Endodermal cell (in vitro differentiated cells): ENCODE results near the gene CD6. TPM values are rescaled to one million over a fixed set of nuclear protein-coding genes. Genes with fewer than 3 reads are reported as not detected.
A peak's percentile ranks its signal among the peaks of the same experiment; 100 is the strongest.

ENCODE experiments used
- DNase-seq: peaks from one replicate; pipeline ENCODE4 v3.0.0-alpha.2; 2017
- H3K27ac ChIP-seq: 2 replicates; pipeline ENCODE4 v1.5.1; 2013; ENCODE audit warnings: mild to moderate bottlenecking, low read depth, low read length, moderate library complexity
- H3K27me3 ChIP-seq: 2 replicates; pipeline ENCODE4 v1.6.1; 2013; ENCODE audit warnings: mild to moderate bottlenecking, low read length, moderate library complexity; ENCODE audit not compliant: insufficient read depth, control insufficient read depth, poor library complexity, severe bottlenecking
- H3K36me3 ChIP-seq: 2 replicates; pipeline ENCODE4 v1.7.0; 2013; ENCODE audit warnings: mild to moderate bottlenecking, low read length, moderate library complexity; ENCODE audit not compliant: control insufficient read depth, insufficient read depth
- H3K4me1 ChIP-seq: one replicate; pipeline ENCODE4 v1.7.0; 2013; ENCODE audit warnings: low read length; ENCODE audit not compliant: control insufficient read depth, insufficient read depth
- H3K4me3 ChIP-seq: 2 replicates; pipeline ENCODE4 v1.5.1; 2013; ENCODE audit warnings: mild to moderate bottlenecking, low read length, moderate library complexity
- H3K9ac ChIP-seq: 2 replicates; pipeline ENCODE4 v1.6.1; 2013; ENCODE audit warnings: mild to moderate bottlenecking, low read length, moderate library complexity; ENCODE audit not compliant: poor library complexity, severe bottlenecking; ENCODE audit errors: extremely low read depth
- H3K9me3 ChIP-seq: 2 replicates; pipeline ENCODE4 v1.6.1; 2013; ENCODE audit warnings: mild to moderate bottlenecking, low read length, moderate library complexity; ENCODE audit not compliant: control insufficient read depth
- H3K27ac Mint-ChIP-seq: 2 replicates; pipeline ENCODE4 v1.8.0; 2020; ENCODE audit warnings: mixed read lengths
- H3K27me3 Mint-ChIP-seq: 2 replicates; pipeline ENCODE4 v1.8.0; 2021; ENCODE audit warnings: mild to moderate bottlenecking, mixed read lengths; ENCODE audit not compliant: insufficient read depth
- H3K36me3 Mint-ChIP-seq: 2 replicates; pipeline ENCODE4 v1.8.0; 2020; ENCODE audit warnings: low read depth, mixed read lengths
- H3K4me1 Mint-ChIP-seq: 2 replicates; pipeline ENCODE4 v1.8.0; 2020; ENCODE audit warnings: mixed read lengths
- H3K4me3 Mint-ChIP-seq: 2 replicates; pipeline ENCODE4 v1.8.0; 2020; ENCODE audit warnings: mild to moderate bottlenecking, moderate library complexity, mixed read lengths
- H3K9me3 Mint-ChIP-seq: 2 replicates; pipeline ENCODE4 v1.8.0; 2020; ENCODE audit warnings: mild to moderate bottlenecking, mixed read lengths
- WGBS, 2 experiments: methylation state at CpG; one replicate each; pipeline versions ENCODE4 v1.1.5 to v1.1.7; 2013; ENCODE audit warnings: missing lambda C conversion rate in 2 of 2, mixed read lengths in 1 of 2; ENCODE audit not compliant: insufficient coverage in 1 of 2, insufficient read length in 1 of 2; 5-methylcytosine and 5-hydroxymethylcytosine counted together
- total RNA-seq, 2 donors: library from RNA; stranded (reverse); fragmentation: NEBNext Ultra II Directional in 1 of 2; extraction: Animal tissue kit (Norgen Biotek cat#: 25700) in 1 of 2; gene quantifications; 2 replicates in 1 of 2; 3 replicates in 1 of 2; pipeline ENCODE4 v1.2.1, GENCODE V29; 2021
- TF ChIP-seq, protein P1 (sequence below): fragments of 200-600 bp; sonication (generic); conservative IDR thresholded peaks from 2 replicates; pipeline ENCODE4 v1.5.0; 2021; ENCODE audit warnings: antibody characterized with exemption, mild to moderate bottlenecking

The CD6 gene
- total RNA-seq, 2 donors from 2014 or later, result 1.5 to 1.6 TPM

DNA sequence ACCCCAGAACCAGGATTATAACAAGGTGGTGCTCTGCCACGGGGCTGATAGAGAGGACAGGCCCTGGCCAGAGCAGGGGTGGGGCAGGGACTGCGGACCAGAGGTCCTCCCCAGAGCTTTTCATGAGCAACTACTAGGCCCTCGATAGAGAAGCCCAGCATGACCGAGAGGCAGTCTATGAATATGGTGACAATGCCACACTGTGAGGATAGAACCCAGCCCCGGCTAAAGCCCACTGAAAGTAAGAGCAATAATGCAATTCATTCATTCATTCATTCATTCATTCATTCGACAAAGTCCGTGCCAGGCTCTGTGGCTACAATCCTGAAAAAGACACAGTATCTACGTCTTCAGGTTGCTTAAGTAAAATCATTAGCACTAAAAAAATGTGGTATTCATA is 95.2 kb downstream of the CD6 start:
- Mint-ChIP-seq H3K36me3 (no peaks in the 10 kb centered on the region), H3K9me3 (no peaks in the 10 kb centered on the region), H3K27ac (no peak overlapping the region), H3K4me1 (no peaks in the 10 kb centered on the region), H3K4me3 (no peak overlapping the region), H3K27me3 (peaks cover 2% of the 10 kb centered on the region)
- no peaks in the 10 kb centered on the region for H3K36me3 ChIP-seq
- TF ChIP-seq, protein P1, sequence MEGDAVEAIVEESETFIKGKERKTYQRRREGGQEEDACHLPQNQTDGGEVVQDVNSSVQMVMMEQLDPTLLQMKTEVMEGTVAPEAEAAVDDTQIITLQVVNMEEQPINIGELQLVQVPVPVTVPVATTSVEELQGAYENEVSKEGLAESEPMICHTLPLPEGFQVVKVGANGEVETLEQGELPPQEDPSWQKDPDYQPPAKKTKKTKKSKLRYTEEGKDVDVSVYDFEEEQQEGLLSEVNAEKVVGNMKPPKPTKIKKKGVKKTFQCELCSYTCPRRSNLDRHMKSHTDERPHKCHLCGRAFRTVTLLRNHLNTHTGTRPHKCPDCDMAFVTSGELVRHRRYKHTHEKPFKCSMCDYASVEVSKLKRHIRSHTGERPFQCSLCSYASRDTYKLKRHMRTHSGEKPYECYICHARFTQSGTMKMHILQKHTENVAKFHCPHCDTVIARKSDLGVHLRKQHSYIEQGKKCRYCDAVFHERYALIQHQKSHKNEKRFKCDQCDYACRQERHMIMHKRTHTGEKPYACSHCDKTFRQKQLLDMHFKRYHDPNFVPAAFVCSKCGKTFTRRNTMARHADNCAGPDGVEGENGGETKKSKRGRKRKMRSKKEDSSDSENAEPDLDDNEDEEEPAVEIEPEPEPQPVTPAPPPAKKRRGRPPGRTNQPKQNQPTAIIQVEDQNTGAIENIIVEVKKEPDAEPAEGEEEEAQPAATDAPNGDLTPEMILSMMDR, result no peak
- H3K9me3 ChIP-seq, result no peaks in the 10 kb centered on the region
- H3K27me3 ChIP-seq, result no peaks in the 10 kb centered on the region
- no peak overlapping the region for H3K9ac ChIP-seq
- DNase-seq, result peak; percentile 22
- no peak overlapping the region for H3K4me3 ChIP-seq
- WGBS, 2 experiments, result 93% methylated on average over 4 to 8 of the region's 8 CpGs
- H3K27ac ChIP-seq, result no peak overlapping the region
- no peaks in the 10 kb centered on the region for H3K4me1 ChIP-seq

DNA sequence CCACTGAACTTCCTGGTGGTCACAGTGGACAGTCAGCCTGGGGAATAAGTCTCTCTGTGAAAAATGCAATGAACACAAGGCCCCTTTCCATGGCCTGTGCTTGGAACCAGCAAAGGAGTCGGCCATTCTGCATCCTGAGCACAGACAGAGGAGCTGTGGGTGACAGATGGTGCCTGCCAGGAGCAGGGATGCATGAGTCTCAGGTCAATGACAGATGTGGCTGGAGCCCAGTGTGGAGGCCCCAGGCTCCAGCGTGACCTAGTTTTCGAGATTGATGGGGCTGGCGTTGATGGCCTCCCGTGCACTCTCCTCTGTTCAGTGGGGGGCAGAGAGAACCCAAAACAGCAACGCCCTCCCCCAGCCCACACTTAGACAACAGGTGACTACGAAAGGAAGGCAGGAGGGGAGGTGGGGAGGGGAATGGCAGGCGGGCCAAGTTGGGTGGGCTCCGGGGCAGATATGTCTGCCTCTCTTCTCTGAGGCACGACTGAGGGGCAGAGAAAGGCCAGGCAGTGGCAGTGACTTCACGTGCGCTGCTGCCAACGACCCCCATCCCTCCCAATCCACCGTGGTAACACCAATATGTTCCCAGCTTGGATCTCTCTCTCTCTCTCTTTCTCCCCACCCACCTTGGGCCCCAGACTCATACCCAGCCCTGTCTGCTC is 96.4 kb downstream of the CD6 start:
- Mint-ChIP-seq H3K36me3 (no peaks in the 10 kb centered on the region), H3K27ac (no peak overlapping the region), H3K4me3 (no peak overlapping the region), H3K27me3 (peaks cover 2% of the 10 kb centered on the region), H3K4me1 (no peaks in the 10 kb centered on the region), H3K9me3 (no peaks in the 10 kb centered on the region)
- H3K27ac ChIP-seq, result peak overlapping the region; percentile 51
- no peaks in the 10 kb centered on the region for H3K9me3 ChIP-seq
- H3K9ac ChIP-seq, result no peak overlapping the region
- no peak overlapping the region for H3K4me3 ChIP-seq
- TF ChIP-seq, protein P1, result no peak
- WGBS, 2 experiments, result 82 to 86% methylated on average over 6 to 13 of the region's 14 CpGs
- no peaks in the 10 kb centered on the region for H3K36me3 ChIP-seq
- DNase-seq, result peak; percentile 21
- no peaks in the 10 kb centered on the region for H3K27me3 ChIP-seq
- no peaks in the 10 kb centered on the region for H3K4me1 ChIP-seq

DNA sequence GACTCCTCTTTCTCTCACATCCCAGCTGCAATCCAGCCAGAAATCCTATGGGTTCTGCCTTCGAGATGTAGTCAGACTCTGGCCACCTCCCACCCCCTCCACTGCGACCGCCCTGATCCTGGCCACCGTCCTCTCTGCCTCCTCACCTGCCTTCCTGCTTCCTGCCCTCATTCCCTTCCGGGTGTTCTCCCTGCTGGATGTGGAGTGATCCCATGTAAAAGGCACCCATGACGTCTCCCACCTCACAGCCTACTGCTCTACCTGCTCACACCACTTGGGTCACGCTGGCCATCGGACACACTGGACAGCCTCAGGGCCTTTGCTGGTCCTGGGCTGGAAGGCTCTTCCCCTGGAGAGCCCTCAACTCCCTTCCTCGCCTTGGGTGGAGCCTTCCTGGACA is 97.1 kb downstream of the CD6 start:
- Histone ChIP-seq H3K4me1 (no peaks in the 10 kb centered on the region), H3K9me3 (no peaks in the 10 kb centered on the region), H3K4me3 (no peak overlapping the region), H3K27ac (no peak overlapping the region), H3K27me3 (no peaks in the 10 kb centered on the region), H3K36me3 (no peaks in the 10 kb centered on the region), H3K9ac (no peak overlapping the region)
- H3K27me3 Mint-ChIP-seq, result no peaks in the 10 kb centered on the region
- 92 to 97% methylated on average over 5 to 9 of the region's 9 CpGs for WGBS, 2 experiments
- TF ChIP-seq, protein P1, result no peak
- no peaks in the 10 kb centered on the region for H3K36me3 Mint-ChIP-seq
- peak; percentile 25 for DNase-seq
- no peak overlapping the region for H3K27ac Mint-ChIP-seq
- H3K9me3 Mint-ChIP-seq, result no peaks in the 10 kb centered on the region
- no peak overlapping the region for H3K4me3 Mint-ChIP-seq
- H3K4me1 Mint-ChIP-seq, result no peaks in the 10 kb centered on the region
